IMR-90 (cell line): ENCODE results near the gene DNAAF3. TPM values are rescaled to one million over a fixed set of nuclear protein-coding genes. Genes with fewer than 3 reads are reported as not detected.
"Not testable (repeated sequence)": the region's sequence is repeated elsewhere in the genome, so short reads cannot be mapped to it uniquely, and the experiment has no call there.

Experiments used
- ATAC-seq: fragments of 200-7000 bp; cut with Tn5 transposase; 2 replicates; pipeline ENCODE4 v1.9.1; 2020; ENCODE audit warnings: low read depth, mild to moderate bottlenecking, moderate library complexity
- BruUV-seq: library from RNA; stranded (reverse); fragments of 400-500 nt; replicated peaks from 2 replicates; lab custom pipeline; 2021; lab: Mats Ljungman, UMichigan
- CTCF ChIA-PET: fragments of 300-600 bp; formaldehyde crosslinking; extraction: SDS; loops from one replicate; lab custom pipeline; 2021; ENCODE audit warnings: antibody characterized with exemption; lab: Yijun Ruan, JAX
- POLR2A ChIA-PET: fragments of 300-600 bp; sonication (Branson Sonifier 250); formaldehyde crosslinking; loops from one replicate; lab custom pipeline; 2022; ENCODE audit warnings: antibody characterized with exemption; ENCODE audit not compliant: unreplicated experiment; lab: Charles Lee
- DNase-seq: peaks from one replicate; pipeline ENCODE4 v3.0.0; 2013
- H2AFZ ChIP-seq: replicated peaks from 2 replicates; pipeline ENCODE3; 2013; ENCODE audit warnings: low read length, mild to moderate bottlenecking; ENCODE audit not compliant: poor library complexity
- H2AK5ac ChIP-seq: 2 replicates; pipeline ENCODE4 v1.6.1; 2013; ENCODE audit warnings: low read depth, low read length, inconsistent platforms
- H2AK9ac ChIP-seq: replicated peaks from 2 replicates; pipeline ENCODE3; 2013; ENCODE audit warnings: mild to moderate bottlenecking, low read depth, low read length, moderate library complexity; ENCODE audit not compliant: poor library complexity
- H2BK120ac ChIP-seq: 2 replicates; pipeline ENCODE4 v1.6.1; 2013; ENCODE audit warnings: low read depth, low read length, inconsistent platforms
- H2BK15ac ChIP-seq: 3 replicates; pipeline ENCODE4 v1.6.1; 2013; ENCODE audit warnings: low read depth, low read length, inconsistent platforms
- H2BK20ac ChIP-seq: 2 replicates; pipeline ENCODE4 v1.6.1; 2013; ENCODE audit warnings: low read depth, mild to moderate bottlenecking, inconsistent platforms, low read length, moderate library complexity
- H2BK5ac ChIP-seq: 2 replicates; pipeline ENCODE4 v1.6.1; 2013; ENCODE audit warnings: mild to moderate bottlenecking, low read depth, low read length, inconsistent platforms; ENCODE audit not compliant: poor library complexity, severe bottlenecking
- H3K14ac ChIP-seq: replicated peaks from 2 replicates; pipeline ENCODE4 v1.6.1; 2013; ENCODE audit warnings: low read depth, low read length, inconsistent platforms
- H3K18ac ChIP-seq: 2 replicates; pipeline ENCODE4 v1.6.1; 2013; ENCODE audit warnings: low read depth, low read length, control low read depth
- H3K23ac ChIP-seq: 2 replicates; pipeline ENCODE4 v1.6.1; 2013; ENCODE audit warnings: low read depth, low read length, inconsistent platforms
- H3K27ac ChIP-seq: 2 replicates; pipeline ENCODE4 v1.5.1; 2013; ENCODE audit warnings: mild to moderate bottlenecking, control low read depth, low read length; ENCODE audit not compliant: insufficient read depth
- H3K27me3 ChIP-seq: 2 replicates; pipeline ENCODE4 v1.6.1; 2013; ENCODE audit warnings: low read length; ENCODE audit not compliant: control insufficient read depth, insufficient read depth
- H3K36me3 ChIP-seq: 2 replicates; pipeline ENCODE4 v1.6.1; 2013; ENCODE audit warnings: low read length, mixed read lengths; ENCODE audit not compliant: control insufficient read depth, insufficient read depth
- H3K4ac ChIP-seq: 2 replicates; pipeline ENCODE4 v1.6.1; 2013; ENCODE audit warnings: low read depth, low read length, inconsistent platforms
- H3K4me1 ChIP-seq: 2 replicates; pipeline ENCODE4 v1.6.1; 2013; ENCODE audit warnings: low read length, mixed read lengths; ENCODE audit not compliant: control insufficient read depth, insufficient read depth
- H3K4me2 ChIP-seq: 2 replicates; pipeline ENCODE4 v1.6.1; 2013; ENCODE audit warnings: low read depth, mild to moderate bottlenecking, control low read depth, low read length, moderate library complexity
- H3K4me3 ChIP-seq: 2 replicates; pipeline ENCODE4 v1.5.1; 2013; ENCODE audit warnings: low read depth, mild to moderate bottlenecking, control low read depth, low read length, moderate library complexity; ENCODE audit not compliant: insufficient read depth
- H3K56ac ChIP-seq: 2 replicates; pipeline ENCODE4 v1.6.1; 2013; ENCODE audit warnings: low read length, inconsistent platforms; ENCODE audit not compliant: insufficient read depth; ENCODE audit errors: extremely low read depth
- H3K79me1 ChIP-seq, 2 experiments: 2 replicates each; pipeline ENCODE4 v1.6.1; 2013; ENCODE audit warnings: low read length in 2 of 2, inconsistent platforms in 1 of 2, low read depth in 1 of 2
- H3K9ac ChIP-seq: 2 replicates; pipeline ENCODE4 v1.6.1; 2013; ENCODE audit warnings: low read depth, low read length, control low read depth
- H3K9me1 ChIP-seq: 2 replicates; pipeline ENCODE4 v1.6.1; 2013; ENCODE audit warnings: low read length, inconsistent platforms; ENCODE audit not compliant: insufficient read depth
- H3K9me3 ChIP-seq: 2 replicates; pipeline ENCODE4 v1.6.1; 2013; ENCODE audit warnings: low read length; ENCODE audit not compliant: control insufficient read depth, insufficient read depth
- H4K20me1 ChIP-seq: 2 replicates; pipeline ENCODE4 v1.6.1; 2013; ENCODE audit warnings: low read length, inconsistent platforms; ENCODE audit not compliant: insufficient read depth
- H4K5ac ChIP-seq: 2 replicates; pipeline ENCODE4 v1.6.1; 2013; ENCODE audit warnings: mild to moderate bottlenecking, low read depth, low read length, control low read depth
- H4K8ac ChIP-seq, 2 experiments: 2 replicates each; pipeline ENCODE4 v1.6.1; 2013; ENCODE audit warnings: low read depth in 2 of 2, low read length in 2 of 2, control low read depth in 1 of 2, inconsistent platforms in 1 of 2
- H4K91ac ChIP-seq: 2 replicates; pipeline ENCODE4 v1.6.1; 2013; ENCODE audit warnings: low read depth, low read length, inconsistent platforms; ENCODE audit not compliant: insufficient read depth
- SMC3 ChIP-seq: fragments of 150-350 bp; IDR thresholded peaks from 2 replicates; pipeline ENCODE4 v1.6.1; 2016; ENCODE audit warnings: low read depth, mild to moderate bottlenecking, antibody characterized with exemption, low read length, moderate library complexity
- WGBS, 2 experiments: methylation state at CpG; one replicate each; pipeline versions ENCODE4 v1.1.5 to v1.1.7; 2013; ENCODE audit warnings: missing lambda C conversion rate in 2 of 2; ENCODE audit not compliant: insufficient read length in 1 of 2; ENCODE audit errors: extremely low coverage in 2 of 2; 5-methylcytosine and 5-hydroxymethylcytosine counted together
- dilution Hi-C: fragments of 300-500 bp; cut with HindIII; formaldehyde crosslinking; loops from one replicate; pipeline ENCODE4 v1.14.3; 2018; ENCODE audit warnings: low sequenced_read_pairs; ENCODE audit not compliant: unreplicated experiment
- in situ Hi-C: fragments of 300-500 bp; cut with MboI; formaldehyde crosslinking; loops from 3 replicates; pipeline ENCODE4 v1.14.3; 2019; ENCODE audit warnings: low sequenced_read_pairs, inconsistent platforms, mixed read lengths
- intact Hi-C: fragments of 100-400 bp; cut with micrococcal nuclease; formaldehyde crosslinking; loops from 2 replicates; pipeline ENCODE4 v1.10.0; 2022
- polyA plus RNA-seq, 3 experiments: library from polyadenylated mRNA; depleted of rRNA; stranded (reverse); fragments of >200 nt; gene quantifications; 2 replicates each; pipeline ENCODE4 v1.2.3, GENCODE V29; 2012; ENCODE audit warnings: low replicate concordance in 1 of 3
- total RNA-seq: library from RNA; depleted of rRNA; stranded (reverse); fragments of >200 nt; gene quantifications from 2 replicates; pipeline ENCODE4 v1.2.3, GENCODE V29; 2012

The DNAAF3 gene
- total and polyA plus RNA-seq, 2 of the 4 experiments (the other 2 are of a cell fraction), result 0.34 TPM; not detected in 1

DNA sequence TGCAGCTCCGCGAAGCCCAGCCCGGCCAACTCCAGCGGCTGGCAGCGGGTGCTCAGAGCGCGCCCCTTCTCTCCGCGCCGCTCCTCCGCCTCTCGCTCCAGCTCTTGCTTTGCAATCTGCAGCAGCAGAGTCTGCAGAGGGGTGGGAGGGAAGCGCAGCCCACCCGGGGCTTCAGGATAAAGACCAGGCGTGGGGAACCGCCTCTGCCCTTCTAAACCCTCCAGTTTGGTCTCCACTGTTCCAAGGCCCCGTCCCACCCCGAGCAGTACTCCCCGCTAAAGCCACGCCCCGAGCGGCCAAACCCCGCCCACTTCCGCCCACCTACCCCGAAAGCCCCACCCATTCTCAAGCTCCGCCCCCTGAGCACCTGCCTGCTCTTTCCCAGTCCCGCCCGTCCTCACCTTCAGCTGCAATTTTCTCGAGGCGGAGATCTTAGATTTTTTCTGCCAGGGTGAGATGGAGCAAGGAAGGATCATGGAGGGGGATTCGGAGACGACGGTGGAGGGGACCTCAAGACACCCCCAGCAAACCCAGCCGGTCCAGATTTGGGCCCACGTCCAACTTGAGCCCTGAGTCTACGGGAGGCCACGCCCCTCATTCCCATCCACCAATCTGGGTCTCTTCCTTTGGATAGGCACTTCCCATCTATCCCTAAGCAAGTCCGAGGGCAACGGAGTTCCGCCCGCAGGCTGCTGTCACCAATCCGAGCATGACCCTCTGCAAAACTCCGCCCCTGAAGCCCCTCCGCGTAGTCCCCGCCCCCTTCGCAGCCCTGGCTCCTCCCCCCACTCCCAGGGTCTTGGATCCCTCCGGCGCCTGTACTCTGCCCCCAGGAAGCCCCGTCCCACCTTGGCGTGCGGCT is 10.0 kb downstream of the DNAAF3 start:
- TF ChIP-seq SMC3, result no peak
- POLR2A ChIA-PET, result no interaction called here
- ATAC-seq (peak; percentile 74), DNase-seq (peak; percentile 44)
- Histone ChIP-seq H3K18ac (no peak overlapping the region), H4K8ac (no peak overlapping the region), H2AK9ac (no peak overlapping the region), H4K20me1 (no peaks in the 10 kb centered on the region), H2BK120ac (no peak overlapping the region), H3K4me2 (peak overlapping the region; percentile 7; the same call in 1 of the 2 replicates), H3K14ac (no peak overlapping the region), H3K4ac (no peak overlapping the region), H3K79me1 (no peaks in the 10 kb centered on the region), H3K23ac (no peak overlapping the region), H3K9me3 (no peaks in the 10 kb centered on the region), H2BK5ac (no peak overlapping the region), H3K9ac (no peak overlapping the region), H4K91ac (no peak overlapping the region), H3K36me3 (no peaks in the 10 kb centered on the region), H3K9me1 (no peaks in the 10 kb centered on the region), H3K27ac (no peak overlapping the region), H3K4me3 (no peak overlapping the region), H2BK15ac (no peak overlapping the region), H4K5ac (no peak overlapping the region), H3K27me3 (peaks cover 31% of the 10 kb centered on the region), H3K56ac (no peak overlapping the region), H3K4me1 (peaks cover 2% of the 10 kb centered on the region; the same call in 1 of the 2 replicates), H2BK20ac (no peak overlapping the region), H2AFZ (peak overlapping the region; percentile 72), H2AK5ac (no peak overlapping the region)
- intact Hi-C loops, result no loop called here
- no TSS peak for BruUV-seq
- dilution Hi-C loops, result no loop called here
- WGBS, 2 experiments, result 9% methylated on average over 11 of the region's 52 CpGs; no CpG with 5 or more reads in 1 of the 2 experiments
- in situ Hi-C loops, result no loop called here
- CTCF ChIA-PET, result no interaction called here

DNA sequence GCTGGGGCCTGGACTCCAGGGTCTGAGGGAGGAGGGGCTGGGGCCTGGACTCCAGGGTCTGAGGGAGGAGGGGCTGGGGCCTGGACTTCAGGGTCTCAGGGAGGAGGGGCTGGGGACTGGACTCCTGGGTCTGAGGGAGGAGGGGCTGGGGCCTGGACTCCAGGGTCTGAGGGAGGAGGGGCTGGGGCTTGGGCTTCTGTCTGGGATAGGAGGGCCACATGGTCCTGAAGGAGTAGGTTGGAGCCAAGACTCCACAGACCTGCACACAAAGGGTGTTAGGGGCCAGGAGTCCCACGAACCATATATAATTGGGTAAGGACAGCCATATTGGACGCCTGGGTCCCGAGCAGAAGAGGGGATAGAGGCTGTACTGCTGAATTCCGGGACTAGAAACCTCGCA is 10.6 kb downstream of the DNAAF3 start:
- not testable (repeated sequence) for H3K27ac ChIP-seq

More for the DNA sequence above, 10.6 kb downstream of the DNAAF3 start:
- H3K36me3 ChIP-seq, H4K8ac ChIP-seq, H4K5ac ChIP-seq, in situ Hi-C loops, H2BK15ac ChIP-seq, H3K4me3 ChIP-seq, DNase-seq, dilution Hi-C loops, H2AK9ac ChIP-seq, H2BK5ac ChIP-seq, H2BK20ac ChIP-seq, H3K9me3 ChIP-seq, H4K91ac ChIP-seq, CTCF ChIA-PET, H3K23ac ChIP-seq, H3K9ac ChIP-seq, POLR2A ChIA-PET, H3K79me1 ChIP-seq, H2BK120ac ChIP-seq, H3K18ac ChIP-seq, ATAC-seq, H3K14ac ChIP-seq, intact Hi-C loops, H3K9me1 ChIP-seq, BruUV-seq, H4K20me1 ChIP-seq, H3K4ac ChIP-seq, H3K4me1 ChIP-seq, H3K56ac ChIP-seq, H2AK5ac ChIP-seq: not testable (repeated sequence)
- Histone ChIP-seq H3K27me3 (peaks cover 29% of the 10 kb centered on the region), H2AFZ (peak overlapping the region; percentile 72), H3K4me2 (peak overlapping the region; percentile 7; the same call in 1 of the 2 replicates)
- WGBS, 2 experiments, result 0% methylated on average over 1 of the region's 5 CpGs; no CpG with 5 or more reads in 1 of the 2 experiments
